HEK293 (cell line): ENCODE measurements around the gene PEX14.

ENCODE experiments used
- BCL11A ChIP-seq: fragments of 450-650 bp; formaldehyde crosslinking; IDR thresholded peaks from 2 replicates; pipeline ENCODE4 v1.5.1; 2016; ENCODE audit warnings: low read depth, missing biosample characterization, missing genetic modification characterization
- FEZF1 ChIP-seq: fragments of 450-650 bp; formaldehyde crosslinking; IDR thresholded peaks from 2 replicates; pipeline ENCODE4 v1.5.1; 2016; ENCODE audit warnings: missing biosample characterization, missing genetic modification characterization
- REST ChIP-seq: fragments of 450-650 bp; formaldehyde crosslinking; IDR thresholded peaks from 2 replicates; pipeline ENCODE4 v1.5.1; 2016; ENCODE audit warnings: missing biosample characterization, missing genetic modification characterization
- YY1 ChIP-seq: fragments of 450-650 bp; formaldehyde crosslinking; IDR thresholded peaks from 2 replicates; pipeline ENCODE4 v1.5.1; 2018; ENCODE audit warnings: missing biosample characterization, missing genetic modification characterization
- ZBTB49 ChIP-seq: fragments of 450-650 bp; formaldehyde crosslinking; IDR thresholded peaks from 2 replicates; pipeline ENCODE4 v1.5.1; 2016; ENCODE audit warnings: missing biosample characterization, missing genetic modification characterization, low read depth
- ZNF501 ChIP-seq: fragments of 450-650 bp; formaldehyde crosslinking; IDR thresholded peaks from 2 replicates; pipeline ENCODE4 v1.5.1; 2016; ENCODE audit warnings: missing biosample characterization, missing genetic modification characterization
- ZNF548 ChIP-seq: fragments of 450-650 bp; formaldehyde crosslinking; IDR thresholded peaks from 2 replicates; pipeline ENCODE4 v1.5.1; 2016; ENCODE audit warnings: missing biosample characterization, missing genetic modification characterization
- ZNF707 ChIP-seq: fragments of 450-650 bp; formaldehyde crosslinking; IDR thresholded peaks from 2 replicates; pipeline ENCODE4 v1.5.1; 2016; ENCODE audit warnings: missing biosample characterization, missing genetic modification characterization
- ZNF837 ChIP-seq: fragments of 450-650 bp; formaldehyde crosslinking; IDR thresholded peaks from 2 replicates; pipeline ENCODE4 v1.5.1; 2016; ENCODE audit warnings: missing biosample characterization, missing genetic modification characterization
- TF ChIP-seq, protein P1 (sequence below): fragments of 450-650 bp; formaldehyde crosslinking; IDR thresholded peaks from 2 replicates; pipeline ENCODE4 v1.5.1; 2016; ENCODE audit warnings: missing biosample characterization, missing genetic modification characterization
- TF ChIP-seq, protein P2 (sequence below): fragments of 450-650 bp; formaldehyde crosslinking; IDR thresholded peaks from 2 replicates; pipeline ENCODE4 v1.5.1; 2016; ENCODE audit warnings: missing biosample characterization, missing genetic modification characterization
- TF ChIP-seq, protein P3 (sequence below): fragments of 450-650 bp; formaldehyde crosslinking; IDR thresholded peaks from 2 replicates; pipeline ENCODE4 v1.5.1; 2016; ENCODE audit warnings: missing biosample characterization, missing genetic modification characterization
- TF ChIP-seq, protein P4 (sequence below): fragments of 450-650 bp; formaldehyde crosslinking; IDR thresholded peaks from 2 replicates; pipeline ENCODE4 v1.5.1; 2016; ENCODE audit warnings: missing biosample characterization, missing genetic modification characterization

DNA sequence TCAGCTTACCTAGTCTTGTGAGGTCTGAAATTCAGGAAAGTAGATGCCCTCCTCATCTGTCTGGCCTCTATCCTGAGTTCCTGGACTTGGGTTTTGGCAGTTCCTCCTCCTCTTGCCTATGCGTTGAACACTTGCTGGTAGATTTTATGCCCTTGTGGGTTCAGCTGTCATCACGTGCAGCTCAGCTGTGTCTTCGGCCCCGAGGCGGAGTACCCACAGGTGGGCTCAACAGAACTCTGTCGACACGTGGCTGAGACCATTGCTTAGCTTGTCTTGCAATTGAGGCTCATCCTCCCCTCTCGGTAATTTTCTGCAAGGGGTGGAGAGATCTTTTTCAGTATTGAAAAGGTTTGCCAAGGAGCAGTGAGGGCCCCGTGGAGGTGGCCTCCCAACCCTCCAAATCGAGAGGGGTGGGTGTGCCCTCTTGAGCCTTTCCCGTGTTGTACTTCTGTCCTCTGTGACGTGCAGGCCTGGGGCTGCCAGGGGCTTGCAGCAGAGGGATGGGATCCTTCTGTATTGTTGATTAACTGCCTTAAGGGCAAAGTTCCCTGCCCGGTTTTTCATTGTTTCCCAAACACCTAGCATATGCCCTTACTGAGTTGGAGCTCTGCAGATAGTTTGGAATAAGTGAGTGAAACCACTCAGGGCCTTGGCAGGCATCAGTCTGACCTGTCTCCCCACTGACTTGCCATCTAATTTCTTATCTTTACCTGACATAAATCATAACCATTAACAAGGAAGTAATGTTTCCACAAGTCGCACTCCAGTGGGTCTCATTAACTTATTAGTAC lies 41.6 kb upstream of the PEX14 start:
- TF ChIP-seq FEZF1 (tag by site-specific recombination) (0 out of 2 replicates have a peak, but pooled peaks have one; percentile 8), YY1 (tag by site-specific recombination) (no peak), BCL11A (tag by site-specific recombination) (no peak), ZNF501 (tag by site-specific recombination) (no peak), ZNF707 (tag by site-specific recombination) (no peak), ZNF548 (tag by site-specific recombination) (no peak), ZBTB49 (no peak), ZNF837 (no peak), REST (tag by site-specific recombination) (no peak)
- TF ChIP-seq, protein P1, sequence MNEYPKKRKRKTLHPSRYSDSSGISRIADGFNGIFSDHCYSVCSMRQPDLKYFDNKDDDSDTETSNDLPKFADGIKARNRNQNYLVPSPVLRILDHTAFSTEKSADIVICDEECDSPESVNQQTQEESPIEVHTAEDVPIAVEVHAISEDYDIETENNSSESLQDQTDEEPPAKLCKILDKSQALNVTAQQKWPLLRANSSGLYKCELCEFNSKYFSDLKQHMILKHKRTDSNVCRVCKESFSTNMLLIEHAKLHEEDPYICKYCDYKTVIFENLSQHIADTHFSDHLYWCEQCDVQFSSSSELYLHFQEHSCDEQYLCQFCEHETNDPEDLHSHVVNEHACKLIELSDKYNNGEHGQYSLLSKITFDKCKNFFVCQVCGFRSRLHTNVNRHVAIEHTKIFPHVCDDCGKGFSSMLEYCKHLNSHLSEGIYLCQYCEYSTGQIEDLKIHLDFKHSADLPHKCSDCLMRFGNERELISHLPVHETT (tag by site-specific recombination), result no peak
- TF ChIP-seq, protein P2, sequence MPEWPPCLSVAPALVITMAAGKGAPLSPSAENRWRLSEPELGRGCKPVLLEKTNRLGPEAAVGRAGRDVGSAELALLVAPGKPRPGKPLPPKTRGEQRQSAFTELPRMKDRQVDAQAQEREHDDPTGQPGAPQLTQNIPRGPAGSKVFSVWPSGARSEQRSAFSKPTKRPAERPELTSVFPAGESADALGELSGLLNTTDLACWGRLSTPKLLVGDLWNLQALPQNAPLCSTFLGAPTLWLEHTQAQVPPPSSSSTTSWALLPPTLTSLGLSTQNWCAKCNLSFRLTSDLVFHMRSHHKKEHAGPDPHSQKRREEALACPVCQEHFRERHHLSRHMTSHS (tag by site-specific recombination), result no peak
- TF ChIP-seq, protein P3, sequence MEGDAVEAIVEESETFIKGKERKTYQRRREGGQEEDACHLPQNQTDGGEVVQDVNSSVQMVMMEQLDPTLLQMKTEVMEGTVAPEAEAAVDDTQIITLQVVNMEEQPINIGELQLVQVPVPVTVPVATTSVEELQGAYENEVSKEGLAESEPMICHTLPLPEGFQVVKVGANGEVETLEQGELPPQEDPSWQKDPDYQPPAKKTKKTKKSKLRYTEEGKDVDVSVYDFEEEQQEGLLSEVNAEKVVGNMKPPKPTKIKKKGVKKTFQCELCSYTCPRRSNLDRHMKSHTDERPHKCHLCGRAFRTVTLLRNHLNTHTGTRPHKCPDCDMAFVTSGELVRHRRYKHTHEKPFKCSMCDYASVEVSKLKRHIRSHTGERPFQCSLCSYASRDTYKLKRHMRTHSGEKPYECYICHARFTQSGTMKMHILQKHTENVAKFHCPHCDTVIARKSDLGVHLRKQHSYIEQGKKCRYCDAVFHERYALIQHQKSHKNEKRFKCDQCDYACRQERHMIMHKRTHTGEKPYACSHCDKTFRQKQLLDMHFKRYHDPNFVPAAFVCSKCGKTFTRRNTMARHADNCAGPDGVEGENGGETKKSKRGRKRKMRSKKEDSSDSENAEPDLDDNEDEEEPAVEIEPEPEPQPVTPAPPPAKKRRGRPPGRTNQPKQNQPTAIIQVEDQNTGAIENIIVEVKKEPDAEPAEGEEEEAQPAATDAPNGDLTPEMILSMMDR, result no peak
- TF ChIP-seq, protein P4, sequence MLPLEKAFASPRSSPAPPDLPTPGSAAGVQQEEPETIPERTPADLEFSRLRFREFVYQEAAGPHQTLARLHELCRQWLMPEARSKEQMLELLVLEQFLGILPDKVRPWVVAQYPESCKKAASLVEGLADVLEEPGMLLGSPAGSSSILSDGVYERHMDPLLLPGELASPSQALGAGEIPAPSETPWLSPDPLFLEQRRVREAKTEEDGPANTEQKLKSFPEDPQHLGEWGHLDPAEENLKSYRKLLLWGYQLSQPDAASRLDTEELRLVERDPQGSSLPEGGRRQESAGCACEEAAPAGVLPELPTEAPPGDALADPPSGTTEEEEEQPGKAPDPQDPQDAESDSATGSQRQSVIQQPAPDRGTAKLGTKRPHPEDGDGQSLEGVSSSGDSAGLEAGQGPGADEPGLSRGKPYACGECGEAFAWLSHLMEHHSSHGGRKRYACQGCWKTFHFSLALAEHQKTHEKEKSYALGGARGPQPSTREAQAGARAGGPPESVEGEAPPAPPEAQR, result no peak
